HG02870 (cell line): ENCODE data around the gene GRK5.

Experiments used
- ATAC-seq: cut with Tn5 transposase; IDR thresholded peaks from one replicate; pipeline ENCODE4 v1.9.1; 2021; ENCODE audit warnings: mild to moderate bottlenecking, moderate library complexity; ENCODE audit not compliant: unreplicated experiment

GRK5 gene

DNA sequence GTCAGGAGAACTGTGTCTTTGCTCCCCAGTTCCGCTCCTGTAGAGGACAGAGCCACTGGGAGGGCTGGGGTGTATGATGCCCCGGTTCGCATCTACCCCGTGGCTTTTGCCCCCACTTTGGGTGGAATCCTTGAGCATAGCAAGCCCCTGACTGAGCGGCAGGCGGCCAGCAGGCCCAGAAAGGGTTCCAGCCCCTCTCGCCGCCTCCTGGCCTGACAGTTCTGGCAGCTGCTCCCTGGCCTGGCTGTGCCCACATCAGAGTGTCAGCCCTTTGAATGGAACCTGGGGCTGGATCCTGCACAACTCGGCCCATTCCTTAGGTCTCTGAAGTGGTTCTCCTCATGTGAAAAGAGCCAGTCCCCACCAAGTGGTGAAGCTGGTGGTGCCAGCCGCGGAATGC lies 106.7 kb downstream of the GRK5 start:
- ATAC-seq, result no peak

DNA sequence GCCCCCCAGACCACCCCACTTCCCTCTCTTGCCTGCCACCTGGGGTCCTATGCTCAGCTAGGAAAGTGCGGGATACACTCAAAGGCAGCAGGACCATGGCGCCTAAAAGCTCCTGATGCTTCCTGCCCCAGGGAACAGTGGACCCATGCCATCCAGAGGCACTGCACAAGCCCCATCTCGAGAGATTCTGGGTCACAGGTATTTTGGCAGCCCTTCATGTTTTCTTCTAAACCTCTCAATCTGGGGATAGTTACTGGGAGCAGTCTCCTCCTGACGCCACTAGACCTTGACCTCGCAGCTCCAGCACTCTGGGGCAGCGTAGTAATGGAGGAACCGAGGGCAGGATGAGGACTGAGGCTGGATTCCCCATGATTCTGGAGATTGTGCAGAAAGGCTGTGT lies 107.1 kb downstream of the GRK5 start:
- no peak for ATAC-seq

DNA sequence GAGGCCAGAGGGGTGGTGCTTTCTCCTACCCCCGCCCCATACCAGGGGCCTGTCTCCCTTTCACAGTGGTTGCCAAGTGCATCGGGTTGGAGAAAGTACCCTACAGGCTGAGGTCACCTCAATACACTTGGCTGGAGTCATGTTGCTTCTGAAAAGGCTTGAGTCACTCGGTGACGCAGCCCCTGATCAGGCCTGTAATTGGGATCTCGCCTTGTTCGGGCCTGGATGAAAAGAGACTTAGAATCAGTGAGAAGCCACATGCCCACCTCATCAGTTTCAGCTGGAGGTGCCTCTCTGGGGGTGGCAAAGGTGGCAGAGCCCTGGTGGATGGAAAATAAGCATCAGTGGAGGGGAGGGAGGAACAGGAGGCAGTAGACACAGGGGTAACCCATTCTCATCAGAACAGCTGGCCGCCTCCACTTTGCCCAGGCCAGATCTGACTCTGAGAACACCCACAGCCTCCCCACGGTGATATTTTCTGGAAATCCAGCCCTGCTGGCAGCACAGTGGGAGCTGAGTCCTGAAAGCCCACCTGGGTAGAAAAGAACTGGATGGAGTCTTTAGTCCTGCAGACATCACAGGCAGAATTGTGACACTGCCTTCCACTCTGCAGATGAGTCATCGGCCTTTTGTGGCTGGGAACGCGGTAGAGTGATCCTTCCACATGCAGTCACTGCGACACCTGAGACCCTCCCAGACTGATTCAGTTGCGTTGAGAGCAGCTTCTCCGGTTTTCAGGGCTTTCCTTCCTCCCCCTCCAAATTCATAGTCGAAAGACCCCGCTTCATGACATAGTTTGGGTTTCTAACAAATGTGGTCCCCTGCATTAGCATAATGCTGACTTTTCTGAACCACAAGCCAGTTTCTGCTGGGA lies 108.0 kb downstream of the GRK5 start:
- peak; percentile 55 for ATAC-seq

DNA sequence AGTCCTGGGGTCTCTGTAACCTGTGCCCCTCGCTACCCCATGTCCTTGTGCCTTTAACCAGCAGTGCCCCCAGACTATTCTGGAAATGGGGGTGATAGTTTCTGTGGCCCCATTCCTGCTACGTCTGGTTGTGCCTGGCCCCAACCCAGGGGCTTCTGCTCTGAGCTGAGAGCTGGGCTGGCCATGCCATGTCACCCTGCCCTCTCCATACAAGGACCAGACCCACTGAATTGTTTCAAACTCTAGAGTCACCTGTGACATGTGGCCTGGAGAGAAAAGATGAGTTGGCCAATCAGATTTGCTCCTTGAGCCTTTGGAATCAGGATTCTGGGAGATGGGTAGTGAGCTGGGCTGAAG lies 108.6 kb downstream of the GRK5 start:
- ATAC-seq, result no peak

DNA sequence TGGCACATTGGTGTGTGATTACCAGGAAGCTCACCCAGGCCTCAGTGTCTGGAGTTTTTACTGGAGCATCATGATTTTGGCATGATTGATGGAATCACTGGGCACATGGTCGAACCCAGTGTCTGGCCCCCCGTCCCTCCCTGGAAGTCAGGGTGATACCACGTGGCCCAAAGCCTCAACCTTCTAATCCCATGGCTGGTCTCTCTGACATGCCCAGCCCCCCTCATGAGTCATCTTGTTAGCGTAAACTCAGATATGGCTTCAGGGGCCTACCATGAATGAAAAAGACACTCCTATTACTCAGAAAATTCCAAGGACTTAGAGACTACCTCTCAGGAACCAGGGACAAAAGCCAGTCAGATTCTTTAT lies 109.3 kb downstream of the GRK5 start:
- ATAC-seq, result no peak

DNA sequence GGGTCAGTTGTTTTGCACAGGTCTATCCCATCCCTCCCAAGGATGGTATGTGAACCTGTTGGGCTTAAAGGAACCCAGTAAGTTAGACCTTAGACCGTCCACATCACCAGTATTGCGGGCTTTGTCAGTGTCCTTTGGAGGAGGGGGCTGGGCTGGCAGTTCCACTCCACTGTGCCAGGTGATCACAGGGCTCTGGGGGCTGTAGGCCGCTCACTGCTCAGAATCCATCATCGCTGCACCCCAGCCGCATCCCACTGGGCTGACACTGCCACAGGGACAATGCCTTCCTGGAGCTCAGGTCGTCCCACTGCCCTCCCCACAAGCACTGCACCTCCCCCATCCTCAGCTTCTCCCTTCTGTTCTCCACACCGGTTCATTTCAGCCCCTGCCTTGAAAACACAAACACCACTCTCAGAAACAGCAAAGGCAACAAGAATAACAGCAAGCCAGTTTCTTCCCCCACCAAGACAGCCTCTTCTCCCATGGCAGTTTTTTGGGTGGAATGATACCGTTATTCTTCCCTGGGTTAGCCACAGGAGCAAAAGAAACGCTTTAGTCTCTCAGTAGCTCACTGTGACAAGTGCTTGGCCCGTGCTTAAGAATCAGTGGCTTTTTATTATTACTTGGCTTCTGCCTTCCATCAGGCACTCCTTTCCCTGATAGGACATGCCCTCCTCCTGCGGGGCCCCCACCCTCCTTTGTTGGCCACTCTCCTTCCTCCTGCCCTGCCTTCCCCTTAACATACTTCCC lies 111.2 kb downstream of the GRK5 start:
- no peak for ATAC-seq

DNA sequence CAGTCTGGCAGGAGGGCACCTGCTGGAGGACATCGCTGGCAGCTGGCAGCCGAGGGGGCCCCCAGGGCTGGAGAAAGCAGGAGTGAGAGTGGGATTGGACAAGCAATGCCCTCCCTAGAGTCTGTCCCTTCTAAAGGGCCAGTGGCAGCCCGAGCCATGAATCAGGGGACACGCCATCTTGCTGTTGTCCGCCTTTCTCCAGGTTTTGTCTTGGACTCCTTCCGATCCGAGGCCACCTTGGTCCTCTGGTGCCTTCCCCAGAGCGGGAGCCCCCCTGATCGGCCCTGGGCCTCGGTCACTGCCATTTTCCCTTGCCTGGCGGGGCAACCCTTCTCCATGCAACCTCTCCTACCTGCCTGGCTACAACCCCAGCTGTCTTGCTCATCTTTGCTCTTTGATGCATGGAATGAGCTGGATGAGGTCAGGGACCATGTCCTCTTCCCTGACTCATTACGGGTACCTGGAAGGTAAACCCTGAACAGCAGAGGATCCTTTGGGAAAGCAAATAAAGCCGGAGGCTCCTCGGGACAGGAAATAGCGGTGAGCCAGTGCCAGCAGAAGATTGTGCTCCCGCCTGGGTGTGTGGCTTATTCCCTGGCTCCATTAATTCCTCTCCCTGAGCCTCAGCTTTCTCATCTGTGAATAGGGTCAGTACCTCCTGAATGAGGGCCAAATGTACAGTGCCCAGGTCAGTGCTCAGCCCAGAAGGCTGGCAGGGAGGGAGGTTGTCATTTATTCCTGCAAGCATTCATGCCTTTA lies 112.0 kb downstream of the GRK5 start:
- ATAC-seq, result no peak

DNA sequence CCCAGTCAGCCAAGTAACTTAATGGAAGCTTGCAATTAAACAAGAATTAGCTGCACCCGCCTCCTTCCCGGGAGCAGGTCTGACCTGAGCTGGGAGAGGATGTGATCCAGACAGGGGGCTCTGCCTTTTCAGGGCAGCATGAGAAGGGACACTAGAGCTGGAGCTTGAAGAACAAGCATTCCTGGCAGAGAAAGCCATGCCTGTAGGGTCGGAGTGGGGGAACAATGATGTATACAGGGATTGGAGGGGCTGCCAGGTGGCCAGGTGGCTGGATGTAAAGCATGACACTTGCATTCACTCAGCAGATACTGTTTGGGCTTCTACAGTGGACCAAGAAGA lies 112.5 kb downstream of the GRK5 start:
- ATAC-seq, result no peak

DNA sequence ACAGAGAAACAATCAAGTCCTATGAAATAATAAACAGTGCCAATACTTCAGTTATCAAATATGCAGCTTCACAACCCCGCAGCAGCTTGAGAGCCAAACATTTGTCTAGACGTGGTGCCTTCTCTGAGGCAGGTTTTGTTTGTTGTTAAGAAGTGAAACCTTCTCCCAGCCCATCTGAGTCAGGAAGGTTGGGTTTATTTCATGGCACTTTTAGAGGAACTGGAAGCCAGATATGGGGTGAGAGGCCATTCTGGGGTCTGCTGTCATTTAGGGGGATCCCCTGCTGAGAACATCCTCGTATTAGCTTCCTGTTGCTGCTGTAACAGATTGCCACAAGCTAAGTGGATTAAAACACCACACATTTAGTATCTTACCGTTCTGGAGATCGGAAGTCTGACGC lies 113.6 kb downstream of the GRK5 start:
- no peak for ATAC-seq

DNA sequence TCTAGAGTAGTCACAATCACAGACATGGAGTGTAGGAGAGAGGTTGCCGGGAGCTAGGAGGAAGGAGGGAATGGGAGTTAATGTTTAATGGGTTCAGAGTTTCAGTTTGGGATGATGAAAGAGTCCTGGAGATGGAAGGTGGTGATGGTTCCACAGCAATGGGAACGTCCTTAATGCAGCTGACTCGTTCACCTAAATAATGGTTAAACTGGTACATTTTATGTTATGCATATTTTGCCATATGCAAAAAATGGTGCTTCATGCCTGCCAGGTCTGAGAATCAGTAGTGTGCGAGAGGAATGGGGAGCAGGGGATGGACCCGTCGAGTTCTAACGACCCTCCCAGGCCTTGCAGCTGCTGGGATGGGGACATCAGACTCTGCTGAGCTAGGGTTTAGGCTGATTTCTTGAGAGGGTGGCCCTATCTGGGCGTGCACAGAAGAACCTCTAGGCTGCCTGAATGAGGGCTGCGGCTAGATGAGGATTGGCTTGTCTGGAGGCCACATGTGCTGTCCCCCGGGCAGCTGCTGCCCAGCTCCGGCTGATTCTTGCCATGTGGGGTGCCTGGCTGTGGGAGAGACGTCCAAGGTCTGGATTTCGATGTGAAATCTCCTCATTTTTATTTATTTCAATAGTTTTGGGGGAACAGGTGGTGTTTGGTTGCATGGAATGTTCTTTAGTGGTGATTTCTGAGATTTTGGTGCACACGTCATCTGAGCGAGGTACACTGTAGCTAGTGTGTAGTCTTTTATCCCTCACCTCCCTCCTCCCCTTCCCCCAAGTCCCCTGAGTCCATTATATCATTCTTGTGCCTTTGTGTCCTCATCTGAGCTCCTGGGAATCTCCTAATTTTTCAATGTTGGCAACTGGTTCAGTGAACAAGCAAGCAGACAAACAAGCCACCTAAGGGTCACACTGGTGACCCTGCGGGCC lies 116.0 kb downstream of the GRK5 start:
- ATAC-seq, result no peak

DNA sequence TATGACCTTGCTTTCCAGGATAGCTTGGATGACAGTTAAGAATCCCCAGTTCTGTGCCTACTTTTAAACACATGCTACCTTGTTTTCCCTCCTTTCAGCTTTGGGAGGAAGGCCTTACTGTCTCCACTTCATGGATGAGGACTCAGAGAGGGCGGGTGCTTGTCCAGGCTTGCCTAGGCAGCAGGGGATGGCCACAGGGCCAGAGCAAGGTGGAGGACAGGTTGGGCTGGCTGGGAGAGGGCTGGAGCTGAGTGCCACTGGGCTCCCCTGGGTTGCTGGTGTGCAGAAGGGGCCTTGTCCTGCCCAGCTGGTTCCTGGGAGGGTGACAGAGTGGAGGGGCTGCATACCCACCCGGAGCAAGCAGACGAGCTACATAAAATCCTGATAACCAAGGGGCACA lies 117.8 kb downstream of the GRK5 start:
- no peak for ATAC-seq

DNA sequence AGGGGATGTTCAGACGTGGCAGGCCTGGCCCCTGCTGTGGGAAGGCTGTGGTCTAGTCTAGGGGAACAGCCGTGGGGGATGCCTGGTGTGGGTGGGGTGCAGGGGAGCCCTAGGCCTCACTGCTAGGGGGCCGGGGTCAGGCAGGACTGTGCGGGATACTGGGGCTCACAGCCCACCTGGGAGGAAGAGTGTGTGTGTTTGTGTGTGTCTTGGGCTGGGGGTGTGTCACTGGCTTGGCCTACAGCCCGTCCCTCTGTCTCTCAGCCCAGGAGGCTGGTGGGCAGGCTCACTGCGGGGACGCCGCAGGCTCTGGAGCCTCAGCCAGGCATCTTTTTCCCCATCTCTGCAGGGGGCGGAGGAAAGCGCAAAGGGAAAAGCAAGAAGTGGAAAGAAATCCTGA lies 118.8 kb downstream of the GRK5 start:
- no peak for ATAC-seq

GRCh38 chr10:119327096-119327745 lies 119.8 kb downstream of the GRK5 start:
- ATAC-seq, result no peak

DNA sequence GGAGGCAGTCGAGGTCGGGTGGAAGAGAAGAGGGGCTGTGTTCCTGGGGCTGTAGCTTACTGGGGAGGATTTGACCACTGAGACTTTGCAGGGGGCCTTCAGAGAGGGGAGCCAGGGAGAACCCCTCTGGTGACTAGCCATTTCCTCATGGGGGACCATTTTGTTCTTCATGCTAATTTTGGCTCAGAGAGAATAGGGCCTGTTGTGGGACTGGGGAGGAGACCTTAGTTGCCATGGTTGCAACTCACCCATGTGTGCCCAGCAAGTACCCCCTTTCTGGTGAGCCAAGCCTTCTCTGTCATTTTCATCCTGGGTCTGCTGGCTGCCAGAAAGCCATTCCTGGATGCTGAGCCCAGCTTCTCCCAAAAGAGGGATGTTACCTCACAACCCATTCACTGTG lies 120.9 kb downstream of the GRK5 start:
- no peak for ATAC-seq

- no peak for ATAC-seq
Observed at GRCh38 chr10:119330342-119330741, 123.0 kb downstream of the GRK5 start.

DNA sequence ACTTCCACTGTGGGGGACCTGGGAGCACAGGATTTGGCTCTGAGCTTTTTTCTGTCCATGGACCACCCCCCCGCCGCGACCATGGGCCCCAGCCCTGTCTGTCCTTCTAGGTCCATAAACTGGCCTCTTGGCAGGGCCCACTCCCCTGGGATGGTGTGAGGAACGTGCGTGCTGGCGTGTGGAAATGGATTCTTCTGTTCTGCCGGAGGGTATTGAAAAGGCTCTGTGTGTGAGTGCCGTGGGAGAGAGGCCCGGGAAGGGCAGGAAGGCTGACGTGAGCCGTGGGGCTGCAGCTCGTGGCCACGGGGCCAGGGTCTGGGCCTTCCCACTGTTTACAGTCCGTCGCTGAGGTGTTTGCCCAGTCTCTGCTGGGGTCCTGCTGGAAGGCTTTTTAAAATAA lies 123.7 kb downstream of the GRK5 start:
- no peak for ATAC-seq

DNA sequence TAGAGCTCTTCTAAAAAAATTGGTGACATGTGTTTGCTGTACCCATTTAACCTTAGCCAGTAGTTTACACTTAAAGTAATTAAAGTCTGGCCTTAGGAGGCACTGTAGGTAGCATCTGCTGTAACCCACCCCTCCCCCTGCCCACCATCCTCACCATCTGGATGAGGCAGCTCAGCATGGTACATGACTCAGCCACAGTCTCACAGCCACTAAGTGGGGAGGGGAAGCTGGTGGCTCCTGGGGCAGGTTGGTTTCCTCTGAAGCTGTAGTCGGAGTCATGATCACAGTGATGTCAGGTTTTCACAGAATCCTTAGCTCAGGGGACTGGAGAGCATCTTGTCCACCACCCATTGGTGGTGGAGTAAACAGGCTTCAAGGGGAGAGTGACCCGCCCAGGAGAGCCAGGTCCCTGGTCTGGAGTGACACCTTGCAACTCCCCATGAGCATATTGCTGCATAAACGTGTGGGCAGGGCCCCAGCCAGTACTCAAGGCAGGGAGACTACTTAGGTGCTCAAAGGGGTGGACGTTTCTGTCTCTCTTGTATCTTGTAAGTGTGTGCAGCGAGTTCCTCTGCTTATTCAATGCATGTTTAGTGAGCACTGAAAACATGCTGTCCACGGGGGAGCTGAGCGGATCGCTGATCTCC lies 125.9 kb downstream of the GRK5 start:
- no peak for ATAC-seq

- ATAC-seq, result no peak
Observed at GRCh38 chr10:119335671-119336353, 128.4 kb downstream of the GRK5 start.

DNA sequence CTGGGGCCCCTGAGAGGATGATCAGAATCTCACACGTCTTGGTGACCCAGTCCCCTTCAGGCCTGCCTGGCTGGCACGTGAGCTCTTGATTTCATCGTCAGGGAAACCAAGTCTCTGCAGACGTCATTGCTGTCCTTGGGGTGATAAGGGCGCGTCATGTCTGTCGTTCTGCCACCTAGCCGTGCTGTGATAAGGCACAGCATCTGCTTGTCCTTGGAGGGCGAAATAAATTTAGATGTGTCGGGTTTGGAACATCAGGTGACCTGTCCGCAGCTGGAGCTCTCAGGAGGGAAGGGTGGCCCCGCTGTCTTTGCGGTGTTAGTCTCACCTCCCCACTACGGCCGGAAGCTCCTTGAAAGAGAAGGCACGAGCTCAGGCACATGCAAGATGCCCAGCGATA lies 129.2 kb downstream of the GRK5 start:
- no peak for ATAC-seq
